ENCODE measurements around the gene AP4M1.

DNA sequence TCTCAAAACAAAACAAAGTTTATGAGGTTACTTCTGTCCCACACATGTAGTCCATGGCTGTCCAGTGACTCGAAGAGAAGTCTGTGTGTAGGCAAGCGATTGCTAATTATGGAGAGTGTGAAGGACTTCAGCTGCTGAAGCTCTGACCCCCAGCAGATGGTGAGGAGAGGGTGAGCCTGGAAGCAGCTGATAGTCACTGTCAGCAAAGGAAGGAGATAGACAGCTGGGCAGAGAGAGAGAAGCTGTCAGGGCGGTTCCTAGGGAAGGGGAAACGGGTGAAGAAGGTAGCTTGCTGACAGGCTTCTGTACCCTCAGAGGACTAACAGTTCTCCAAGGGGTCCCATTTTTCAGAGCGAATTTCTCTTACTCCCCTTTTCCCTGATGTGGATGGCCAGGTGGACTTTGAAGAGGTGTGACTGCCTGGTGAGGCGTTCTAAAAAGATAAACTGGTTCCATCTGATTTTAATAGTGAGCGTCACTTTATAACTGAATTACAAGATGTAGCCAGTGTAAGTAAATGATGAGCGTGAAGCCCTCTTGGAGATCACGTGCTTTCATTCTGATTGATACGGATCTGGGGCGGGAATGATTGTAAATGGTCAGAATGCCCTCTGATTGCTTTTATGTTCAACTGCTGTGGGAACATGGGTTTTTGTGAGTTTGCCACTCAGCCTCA lies 39.8 kb upstream of the AP4M1 start:
- TF ChIP-seq, protein P1, sequence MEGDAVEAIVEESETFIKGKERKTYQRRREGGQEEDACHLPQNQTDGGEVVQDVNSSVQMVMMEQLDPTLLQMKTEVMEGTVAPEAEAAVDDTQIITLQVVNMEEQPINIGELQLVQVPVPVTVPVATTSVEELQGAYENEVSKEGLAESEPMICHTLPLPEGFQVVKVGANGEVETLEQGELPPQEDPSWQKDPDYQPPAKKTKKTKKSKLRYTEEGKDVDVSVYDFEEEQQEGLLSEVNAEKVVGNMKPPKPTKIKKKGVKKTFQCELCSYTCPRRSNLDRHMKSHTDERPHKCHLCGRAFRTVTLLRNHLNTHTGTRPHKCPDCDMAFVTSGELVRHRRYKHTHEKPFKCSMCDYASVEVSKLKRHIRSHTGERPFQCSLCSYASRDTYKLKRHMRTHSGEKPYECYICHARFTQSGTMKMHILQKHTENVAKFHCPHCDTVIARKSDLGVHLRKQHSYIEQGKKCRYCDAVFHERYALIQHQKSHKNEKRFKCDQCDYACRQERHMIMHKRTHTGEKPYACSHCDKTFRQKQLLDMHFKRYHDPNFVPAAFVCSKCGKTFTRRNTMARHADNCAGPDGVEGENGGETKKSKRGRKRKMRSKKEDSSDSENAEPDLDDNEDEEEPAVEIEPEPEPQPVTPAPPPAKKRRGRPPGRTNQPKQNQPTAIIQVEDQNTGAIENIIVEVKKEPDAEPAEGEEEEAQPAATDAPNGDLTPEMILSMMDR (IDR thresholded peaks at IDR 0.05; ENCODE audit: low read length), result no peak
- no peak for TF ChIP-seq EZH2 (IDR thresholded peaks at IDR 0.05; ENCODE audit: borderline replicate concordance, low read length)
